ENCODE data around the gene CCDC51. TPM values are rescaled to one million over a fixed set of nuclear protein-coding genes. Genes with fewer than 3 reads are reported as not detected.

Gene CCDC51
- total RNA-seq, 2 donors from 2014 or later = 12.7 to 14.8 TPM

DNA sequence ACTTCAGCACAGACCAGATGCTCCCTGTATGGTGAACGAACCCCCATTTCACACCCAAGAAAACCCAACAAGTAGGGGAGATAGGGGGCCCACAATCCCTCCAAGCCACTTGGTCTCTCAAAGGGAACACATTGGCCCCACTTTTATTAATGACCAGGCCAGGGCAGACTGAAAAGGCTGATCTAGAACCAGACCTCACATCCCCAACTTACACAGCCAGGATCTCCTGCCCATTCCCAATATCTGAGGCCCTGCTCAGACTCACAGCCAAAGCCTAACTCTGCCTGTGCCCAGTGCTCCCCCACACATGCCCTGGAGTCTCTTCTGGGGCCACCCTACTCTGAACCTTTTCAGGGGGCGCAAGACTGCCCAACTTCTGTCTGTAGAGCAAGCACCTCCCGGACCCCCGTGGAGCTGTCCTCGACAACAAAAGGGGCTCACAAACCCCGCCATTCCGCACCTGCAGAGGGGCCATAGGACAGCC lies 11.8 kb downstream of the CCDC51 start:
- DNase-seq (ENCODE audit: low spot score) = no peak
- Histone ChIP-seq H3K9me3 (no peaks in the 10 kb centered on the region), H3K36me3 (no peaks in the 10 kb centered on the region), H3K4me3 (peak overlapping the region; percentile 74 to 75), H3K4me1 (replicated peaks) (peaks cover 38% of the 10 kb centered on the region), H3K27me3 (replicated peaks; ENCODE audit: insufficient read depth) (no peaks in the 10 kb centered on the region), H3K27ac (peak overlapping the region; percentile 90 to 96)
- intact Hi-C loops (cut with DNase I) = no loop called here
- TF ChIP-seq, protein P1, sequence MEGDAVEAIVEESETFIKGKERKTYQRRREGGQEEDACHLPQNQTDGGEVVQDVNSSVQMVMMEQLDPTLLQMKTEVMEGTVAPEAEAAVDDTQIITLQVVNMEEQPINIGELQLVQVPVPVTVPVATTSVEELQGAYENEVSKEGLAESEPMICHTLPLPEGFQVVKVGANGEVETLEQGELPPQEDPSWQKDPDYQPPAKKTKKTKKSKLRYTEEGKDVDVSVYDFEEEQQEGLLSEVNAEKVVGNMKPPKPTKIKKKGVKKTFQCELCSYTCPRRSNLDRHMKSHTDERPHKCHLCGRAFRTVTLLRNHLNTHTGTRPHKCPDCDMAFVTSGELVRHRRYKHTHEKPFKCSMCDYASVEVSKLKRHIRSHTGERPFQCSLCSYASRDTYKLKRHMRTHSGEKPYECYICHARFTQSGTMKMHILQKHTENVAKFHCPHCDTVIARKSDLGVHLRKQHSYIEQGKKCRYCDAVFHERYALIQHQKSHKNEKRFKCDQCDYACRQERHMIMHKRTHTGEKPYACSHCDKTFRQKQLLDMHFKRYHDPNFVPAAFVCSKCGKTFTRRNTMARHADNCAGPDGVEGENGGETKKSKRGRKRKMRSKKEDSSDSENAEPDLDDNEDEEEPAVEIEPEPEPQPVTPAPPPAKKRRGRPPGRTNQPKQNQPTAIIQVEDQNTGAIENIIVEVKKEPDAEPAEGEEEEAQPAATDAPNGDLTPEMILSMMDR (IDR thresholded peaks at IDR 0.05) = no peak
- TF ChIP-seq POLR2A (IDR thresholded peaks at IDR 0.05) = no peak
- WGBS = 32% methylated on average over 7 of the region's 7 CpGs

- intact Hi-C loops (cut with DNase I) = no loop called here
- no peak for DNase-seq (ENCODE audit: low spot score)
- WGBS = 43% methylated on average over 9 of the region's 9 CpGs
- Histone ChIP-seq H3K27me3 (replicated peaks; ENCODE audit: insufficient read depth) (no peaks in the 10 kb centered on the region), H3K4me1 (replicated peaks) (peaks cover 38% of the 10 kb centered on the region), H3K9me3 (no peaks in the 10 kb centered on the region), H3K4me3 (peak overlapping the region; percentile 74 to 75), H3K27ac (peak overlapping the region; percentile 90 to 96), H3K36me3 (no peaks in the 10 kb centered on the region)
- TF ChIP-seq POLR2A (IDR thresholded peaks at IDR 0.05) = peak; percentile 8
- TF ChIP-seq, protein P1 (IDR thresholded peaks at IDR 0.05) = no peak
Measured at GRCh38 chr3:48427630-48427962, 12.3 kb downstream of the CCDC51 start.

DNA sequence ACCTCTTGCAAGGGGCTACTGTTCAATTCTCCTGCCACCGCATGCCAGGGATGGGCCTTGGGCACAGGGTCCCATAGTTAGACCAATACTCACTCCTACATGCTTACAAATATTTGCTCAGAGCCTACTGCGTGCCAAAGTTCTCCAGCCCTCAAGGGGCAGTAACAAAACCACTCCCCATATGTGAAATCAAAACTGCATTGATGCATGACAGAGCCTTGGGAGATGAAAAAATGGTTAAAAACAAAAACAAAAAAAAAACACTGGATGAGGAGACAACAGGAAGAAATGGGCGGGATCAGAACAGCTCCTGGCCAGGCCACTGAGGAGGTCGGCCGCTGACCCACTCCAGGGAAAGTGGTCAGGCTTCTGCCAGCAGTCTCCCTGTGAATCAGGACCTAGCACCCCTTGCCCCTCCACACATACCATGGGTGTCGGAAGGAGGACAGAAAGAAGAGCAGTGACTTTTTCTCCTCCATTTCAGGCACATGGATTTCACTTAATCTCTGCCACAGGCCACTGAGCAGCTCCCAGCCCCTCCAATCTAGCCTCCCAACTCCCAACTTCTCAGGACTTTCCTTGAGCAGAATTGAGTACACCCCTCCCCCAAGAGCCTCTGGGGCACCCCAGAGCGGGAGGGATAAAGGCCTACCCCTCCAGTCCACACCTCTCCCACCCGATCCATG lies 12.8 kb downstream of the CCDC51 start:
- DNase-seq (ENCODE audit: low spot score) = no peak
- H3K36me3 ChIP-seq = no peaks in the 10 kb centered on the region
- H3K4me3 ChIP-seq = peak overlapping the region; percentile 74 to 75
- H3K27ac ChIP-seq = peak overlapping the region; percentile 90 to 96
- WGBS = 19% methylated on average over 8 of the region's 8 CpGs
- intact Hi-C loops (cut with DNase I) = no loop called here
- no peaks in the 10 kb centered on the region for H3K9me3 ChIP-seq
- no peaks in the 10 kb centered on the region for H3K27me3 ChIP-seq (replicated peaks; ENCODE audit: insufficient read depth)
- H3K4me1 ChIP-seq (replicated peaks) = peaks cover 38% of the 10 kb centered on the region
- TF ChIP-seq POLR2AphosphoS5 (IDR thresholded peaks at IDR 0.05) = no peak
- no peak for TF ChIP-seq POLR2A (IDR thresholded peaks at IDR 0.05)
- TF ChIP-seq, protein P1 (IDR thresholded peaks at IDR 0.05) = no peak

DNA sequence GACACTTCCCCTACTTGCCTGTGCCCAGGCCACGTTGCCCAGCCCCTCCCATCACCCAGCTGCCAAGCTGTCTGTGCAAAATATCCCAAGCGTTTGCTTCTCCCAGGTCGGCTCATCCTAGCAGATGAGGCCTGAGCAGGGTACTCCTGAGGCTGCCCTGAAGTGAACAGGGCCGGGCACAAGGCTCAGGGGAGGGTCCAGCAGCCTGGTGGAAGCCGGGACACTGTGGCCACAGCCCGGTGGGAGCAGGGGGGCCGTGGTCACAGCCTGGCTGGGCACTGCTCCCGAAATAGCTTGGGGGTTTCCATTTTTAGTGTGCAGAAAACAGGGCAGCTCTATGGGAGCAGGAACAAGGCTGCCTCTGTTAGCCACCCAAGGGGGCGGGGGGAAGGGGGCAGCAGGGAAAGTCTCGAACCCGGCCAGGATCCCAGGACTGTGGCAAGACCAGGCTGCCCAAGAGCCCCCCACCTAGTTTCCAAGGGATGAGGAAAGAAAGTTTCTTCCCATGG lies 13.5 kb downstream of the CCDC51 start:
- Histone ChIP-seq H3K36me3 (no peaks in the 10 kb centered on the region), H3K9me3 (no peaks in the 10 kb centered on the region), H3K27me3 (replicated peaks; ENCODE audit: insufficient read depth) (no peaks in the 10 kb centered on the region), H3K4me3 (peak overlapping the region in 1 of 2 donors; percentile 74), H3K27ac (peak overlapping the region; percentile 69 to 96), H3K4me1 (replicated peaks) (peaks cover 38% of the 10 kb centered on the region)
- no peak for DNase-seq (ENCODE audit: low spot score)
- WGBS = 24% methylated on average over 11 of the region's 11 CpGs
- no peak for TF ChIP-seq POLR2A (IDR thresholded peaks at IDR 0.05)
- TF ChIP-seq POLR2AphosphoS5 (IDR thresholded peaks at IDR 0.05) = no peak
- TF ChIP-seq, protein P1 (IDR thresholded peaks at IDR 0.05) = no peak
- intact Hi-C loops (cut with DNase I) = no loop called here

DNA sequence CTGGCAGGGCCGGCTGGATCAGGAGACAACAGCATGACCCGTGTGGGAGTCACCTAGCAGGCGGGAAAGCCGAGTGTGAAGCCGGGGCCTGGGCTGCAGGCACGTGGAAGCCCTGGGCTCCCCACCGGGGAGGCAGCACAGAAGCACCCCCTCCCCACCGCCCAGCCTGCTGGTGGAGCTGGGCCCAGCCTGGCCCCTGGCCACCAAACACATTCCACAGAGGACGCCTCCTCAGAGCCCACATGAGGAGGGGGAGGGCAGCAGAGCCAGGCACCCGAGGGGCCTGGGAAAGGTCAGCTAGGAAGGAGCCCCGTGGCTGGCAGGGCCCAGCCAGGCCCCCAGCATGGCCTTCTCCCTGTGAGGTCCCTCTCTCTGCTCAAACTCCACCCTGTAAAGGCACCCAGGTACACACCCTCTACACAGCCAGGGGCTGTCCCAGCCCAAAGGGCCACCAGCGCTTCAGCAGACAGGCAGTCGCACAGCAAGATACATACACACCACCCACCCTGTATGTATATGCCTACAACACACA lies 14.6 kb downstream of the CCDC51 start:
- Histone ChIP-seq H3K36me3 (no peaks in the 10 kb centered on the region), H3K4me1 (replicated peaks) (peaks cover 31% of the 10 kb centered on the region), H3K27ac (peak overlapping the region; percentile 69 to 96), H3K4me3 (no peak overlapping the region), H3K9me3 (no peaks in the 10 kb centered on the region), H3K27me3 (replicated peaks; ENCODE audit: insufficient read depth) (no peaks in the 10 kb centered on the region)
- DNase-seq (ENCODE audit: low spot score) = no peak
- no peak for TF ChIP-seq POLR2A (IDR thresholded peaks at IDR 0.05)
- TF ChIP-seq, protein P1 (IDR thresholded peaks at IDR 0.05) = no peak
- TF ChIP-seq POLR2AphosphoS5 (IDR thresholded peaks at IDR 0.05) = no peak
- intact Hi-C loops (cut with DNase I) = no loop called here
- WGBS = 25% methylated on average over 12 of the region's 13 CpGs

Data from prostate gland (tissue), 2 donors.